Measurements from ENCODE around the gene MAP2K3. TPM values are rescaled to one million over a fixed set of nuclear protein-coding genes. Genes with fewer than 3 reads are reported as not detected.
"Not testable (repeated sequence)": the region's sequence is repeated elsewhere in the genome, so short reads cannot be mapped to it uniquely, and the experiment has no call there.

MAP2K3 gene
- total RNA-seq, 2 experiments from 2014 or later = 41.7 to 52.8 TPM

- H3K4me1 Mint-ChIP-seq, CTCF ChIA-PET, H3K27me3 Mint-ChIP-seq, DNase-seq, H3K27ac Mint-ChIP-seq, H3K9me3 Mint-ChIP-seq, POLR2A ChIA-PET, H3K4me3 Mint-ChIP-seq: not testable (repeated sequence)
- H3K36me3 Mint-ChIP-seq (ENCODE audit: low read depth) = peaks cover 41% of the 10 kb centered on the region
Measured at GRCh38 chr17:21306611-21307272, 22.2 kb downstream of the MAP2K3 start.

- H3K27ac Mint-ChIP-seq, H3K4me3 Mint-ChIP-seq, H3K27me3 Mint-ChIP-seq, CTCF ChIA-PET, DNase-seq, H3K4me1 Mint-ChIP-seq, H3K9me3 Mint-ChIP-seq, POLR2A ChIA-PET: not testable (repeated sequence)
- peaks cover 41% of the 10 kb centered on the region for H3K36me3 Mint-ChIP-seq (ENCODE audit: low read depth)
Measured at GRCh38 chr17:21307273-21307625, 22.7 kb downstream of the MAP2K3 start.

- H3K4me3 Mint-ChIP-seq, POLR2A ChIA-PET, H3K9me3 Mint-ChIP-seq, H3K4me1 Mint-ChIP-seq, DNase-seq, H3K27me3 Mint-ChIP-seq, H3K27ac Mint-ChIP-seq, CTCF ChIA-PET: not testable (repeated sequence)
- peaks cover 39% of the 10 kb centered on the region for H3K36me3 Mint-ChIP-seq (ENCODE audit: low read depth)
Measured at GRCh38 chr17:21308931-21309381, 24.4 kb downstream of the MAP2K3 start.

- H3K36me3 Mint-ChIP-seq (ENCODE audit: low read depth) = peaks cover 37% of the 10 kb centered on the region
- POLR2A ChIA-PET, H3K27ac Mint-ChIP-seq, CTCF ChIA-PET, H3K4me1 Mint-ChIP-seq, H3K4me3 Mint-ChIP-seq, H3K9me3 Mint-ChIP-seq, DNase-seq, H3K27me3 Mint-ChIP-seq: not testable (repeated sequence)
Measured at GRCh38 chr17:21310061-21310765, 25.7 kb downstream of the MAP2K3 start.

DNA sequence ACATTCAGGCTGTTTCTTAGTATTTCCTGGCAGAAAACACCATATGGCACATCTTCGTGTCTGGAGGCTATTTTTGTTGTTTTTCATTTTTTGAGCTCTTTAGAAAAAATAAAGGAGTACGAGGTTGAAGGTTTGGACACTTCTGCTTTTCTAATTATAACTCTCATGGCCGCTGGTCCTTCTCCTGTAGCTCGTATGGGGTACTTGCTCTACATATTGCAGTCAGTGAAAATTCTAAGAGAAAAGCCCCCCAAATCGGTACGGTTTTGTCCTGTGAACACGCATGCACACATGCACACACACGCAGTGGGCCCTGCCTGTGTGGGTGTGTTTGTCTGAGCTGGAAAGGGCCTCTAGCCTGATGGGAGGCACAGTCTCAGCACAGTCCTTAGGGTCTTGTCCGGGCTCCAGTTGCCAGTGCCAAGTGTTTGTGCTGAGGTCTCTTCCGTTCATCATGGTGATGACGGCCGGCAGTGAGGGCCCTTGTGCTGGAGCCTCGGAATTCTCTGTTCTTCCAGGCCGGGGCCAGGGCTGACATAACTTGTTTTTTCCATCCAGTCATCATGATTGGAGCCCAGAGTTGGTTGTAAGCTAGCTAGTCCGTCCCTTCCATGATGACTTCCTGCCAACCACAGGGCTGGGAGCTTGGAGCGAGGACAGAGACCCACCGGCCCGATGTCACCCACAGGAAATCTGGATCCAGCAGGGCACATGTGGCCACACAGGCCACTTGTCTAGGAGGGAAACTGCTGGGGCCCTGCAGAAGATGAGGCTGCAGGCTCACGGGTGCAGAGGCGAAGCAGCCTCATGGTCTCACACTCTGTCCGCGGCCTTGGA lies 26.5 kb downstream of the MAP2K3 start:
- H3K36me3 Mint-ChIP-seq (ENCODE audit: low read depth) = peaks cover 32% of the 10 kb centered on the region
- H3K27ac Mint-ChIP-seq, H3K9me3 Mint-ChIP-seq, H3K27me3 Mint-ChIP-seq, H3K4me3 Mint-ChIP-seq, H3K4me1 Mint-ChIP-seq, CTCF ChIA-PET, DNase-seq: not testable (repeated sequence)
- POLR2A ChIA-PET = interaction anchor here (0.6 kb wide), 1 partner anchor 195 kb away, joined by 3 read pairs; no protein-coding TSS in a partner anchor

- ChIA-PET CTCF (no interaction called here), POLR2A (no interaction called here)
- H3K36me3 Mint-ChIP-seq (ENCODE audit: low read depth) = peaks cover 22% of the 10 kb centered on the region
- no peak for DNase-seq
- no peak overlapping the region for H3K27ac Mint-ChIP-seq
- H3K27me3 Mint-ChIP-seq = no peaks in the 10 kb centered on the region
- peaks cover 6% of the 10 kb centered on the region for H3K9me3 Mint-ChIP-seq
- no peak overlapping the region for H3K4me3 Mint-ChIP-seq
- no peaks in the 10 kb centered on the region for H3K4me1 Mint-ChIP-seq
Measured at GRCh38 chr17:21313320-21313719, 28.8 kb downstream of the MAP2K3 start.

- H3K4me1 Mint-ChIP-seq, H3K27ac Mint-ChIP-seq, POLR2A ChIA-PET, H3K27me3 Mint-ChIP-seq, H3K9me3 Mint-ChIP-seq, H3K4me3 Mint-ChIP-seq, CTCF ChIA-PET, DNase-seq: not testable (repeated sequence)
- peaks cover 19% of the 10 kb centered on the region for H3K36me3 Mint-ChIP-seq (ENCODE audit: low read depth)
Measured at GRCh38 chr17:21313761-21314160, 29.2 kb downstream of the MAP2K3 start.

DNA sequence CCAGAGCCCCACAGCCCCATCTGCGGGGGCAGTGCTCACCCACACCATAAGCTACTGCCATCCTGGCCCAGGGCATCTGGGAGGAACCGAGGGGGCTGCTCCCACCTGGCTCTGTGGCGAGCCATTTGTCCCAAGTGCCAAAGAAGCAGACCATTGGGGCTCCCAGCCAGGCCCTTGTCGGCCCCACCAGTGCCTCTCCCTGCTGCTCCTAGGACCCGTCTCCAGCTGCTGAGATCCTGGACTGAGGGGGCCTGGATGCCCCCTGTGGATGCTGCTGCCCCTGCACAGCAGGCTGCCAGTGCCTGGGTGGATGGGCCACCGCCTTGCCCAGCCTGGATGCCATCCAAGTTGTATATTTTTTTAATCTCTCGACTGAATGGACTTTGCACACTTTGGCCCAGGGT lies 29.8 kb downstream of the MAP2K3 start:
- peaks cover 14% of the 10 kb centered on the region for H3K36me3 Mint-ChIP-seq (ENCODE audit: low read depth)
- POLR2A ChIA-PET, DNase-seq, CTCF ChIA-PET, H3K9me3 Mint-ChIP-seq, H3K4me3 Mint-ChIP-seq, H3K4me1 Mint-ChIP-seq, H3K27ac Mint-ChIP-seq, H3K27me3 Mint-ChIP-seq: not testable (repeated sequence)

- H3K9me3 Mint-ChIP-seq, POLR2A ChIA-PET, H3K27ac Mint-ChIP-seq, H3K4me1 Mint-ChIP-seq, CTCF ChIA-PET, DNase-seq, H3K4me3 Mint-ChIP-seq, H3K27me3 Mint-ChIP-seq: not testable (repeated sequence)
- H3K36me3 Mint-ChIP-seq (ENCODE audit: low read depth) = peaks cover 14% of the 10 kb centered on the region
Measured at GRCh38 chr17:21314701-21315111, 30.2 kb downstream of the MAP2K3 start.

DNA sequence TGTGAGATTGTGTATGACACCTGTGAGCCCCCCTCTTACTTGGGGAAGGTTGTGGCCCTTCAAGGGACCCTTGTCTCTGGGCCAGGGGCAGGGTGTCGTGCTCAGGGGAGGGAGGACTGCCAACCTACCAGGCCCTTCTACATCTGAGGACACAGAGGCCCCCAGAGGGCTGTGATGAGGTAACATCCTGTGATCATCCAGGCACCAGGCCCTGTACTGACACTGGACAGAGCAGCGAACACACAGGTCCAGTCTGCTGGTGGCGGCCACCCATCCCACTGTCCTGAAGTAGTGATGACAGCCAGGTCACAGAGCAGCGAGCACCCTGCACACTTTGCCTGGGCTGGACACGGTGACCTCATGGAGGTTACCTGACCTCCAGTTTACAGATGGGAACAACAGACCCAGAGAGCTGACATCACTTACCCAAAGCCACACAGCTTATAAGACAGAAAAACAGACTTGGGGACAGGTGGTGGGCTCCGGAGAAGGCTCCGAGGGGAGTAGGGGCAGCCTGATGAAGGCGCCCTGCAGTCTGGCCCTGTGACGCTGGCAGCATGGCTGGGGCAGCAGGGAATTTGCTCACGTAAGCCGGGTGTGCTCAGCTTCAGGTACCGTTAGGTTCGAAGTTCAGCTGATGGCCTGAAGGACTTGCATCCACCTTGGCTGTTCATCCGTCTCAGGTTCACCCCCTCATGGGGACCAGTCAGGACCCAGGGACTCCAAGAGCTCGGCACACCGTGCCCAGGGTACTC lies 30.9 kb downstream of the MAP2K3 start:
- DNase-seq; H3K27me3 Mint-ChIP-seq; H3K4me3 Mint-ChIP-seq; H3K27ac Mint-ChIP-seq; H3K4me1 Mint-ChIP-seq; H3K9me3 Mint-ChIP-seq; CTCF ChIA-PET; H3K36me3 Mint-ChIP-seq (ENCODE audit: low read depth); POLR2A ChIA-PET: not testable (repeated sequence)

DNA sequence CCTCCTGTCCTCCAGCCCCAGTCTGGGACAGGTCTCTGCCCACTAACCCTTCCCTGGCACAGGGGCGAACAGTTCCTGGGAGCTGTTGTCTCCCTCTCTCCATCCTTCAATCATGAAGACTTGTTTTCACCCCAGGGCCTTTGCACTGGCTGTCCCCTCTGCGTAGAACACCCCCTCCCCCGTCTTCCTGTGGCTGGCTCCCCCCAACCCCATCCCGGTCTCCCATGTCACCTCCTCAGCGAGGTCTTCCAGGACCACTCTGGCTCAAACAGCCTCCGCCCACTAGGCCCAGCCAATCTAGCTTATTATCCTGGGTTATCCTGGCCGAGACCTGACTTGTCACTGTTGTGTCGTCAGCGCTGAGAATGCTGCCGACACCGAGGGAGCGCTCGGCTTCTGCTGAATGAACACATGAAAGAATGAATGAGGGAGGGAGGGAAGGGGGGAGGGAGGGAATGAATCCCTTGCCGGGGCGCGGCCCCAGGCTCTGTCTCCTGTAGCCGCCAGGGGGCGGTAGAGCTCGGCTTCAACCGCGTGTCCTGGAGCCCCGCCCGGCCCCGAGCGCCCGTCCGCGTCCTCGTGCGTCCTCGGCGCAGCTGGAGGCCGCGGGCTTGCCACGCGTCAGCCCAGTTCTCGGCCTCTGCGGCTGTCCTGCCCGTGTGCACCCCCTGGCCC lies 31.8 kb downstream of the MAP2K3 start:
- DNase-seq = not testable (repeated sequence)

GRCh38 chr17:21316887-21317500 lies 32.5 kb downstream of the MAP2K3 start:
- H3K27me3 Mint-ChIP-seq; H3K9me3 Mint-ChIP-seq; H3K36me3 Mint-ChIP-seq (ENCODE audit: low read depth); DNase-seq; CTCF ChIA-PET; H3K4me3 Mint-ChIP-seq; H3K4me1 Mint-ChIP-seq; POLR2A ChIA-PET: not testable (repeated sequence)
- H3K27ac Mint-ChIP-seq = peak overlapping the region; percentile 54

More for the DNA sequence above, 31.8 kb downstream of the MAP2K3 start:
- CTCF ChIA-PET; H3K27me3 Mint-ChIP-seq; H3K36me3 Mint-ChIP-seq (ENCODE audit: low read depth); H3K4me1 Mint-ChIP-seq; H3K27ac Mint-ChIP-seq; POLR2A ChIA-PET; H3K4me3 Mint-ChIP-seq; H3K9me3 Mint-ChIP-seq: not testable (repeated sequence)

All from activated CD4-positive, alpha-beta T cell treated with anti-CD3 and anti-CD28 coated beads, Interleukin-2, amount 10 ng/mL, durations not matched to agents 7 days and 5 days (primary cell).